Suppressor macrophage treated with lipopolysaccharide for 1 hour (primary cell): Measurements from ENCODE around the gene PGGT1B.
A peak's percentile ranks its signal among the peaks of the same experiment; 100 is the strongest.

Experiments used
- DNase-seq, 3 donors: peaks; one replicate each; pipeline ENCODE4 v3.0.0-alpha.2; 2020 to 2022

The PGGT1B gene

GRCh38 chr5:115179394-115180164 is 83.1 kb downstream of the PGGT1B start:
- peak in 1 of 3 donors; percentile 35 for DNase-seq

DNA sequence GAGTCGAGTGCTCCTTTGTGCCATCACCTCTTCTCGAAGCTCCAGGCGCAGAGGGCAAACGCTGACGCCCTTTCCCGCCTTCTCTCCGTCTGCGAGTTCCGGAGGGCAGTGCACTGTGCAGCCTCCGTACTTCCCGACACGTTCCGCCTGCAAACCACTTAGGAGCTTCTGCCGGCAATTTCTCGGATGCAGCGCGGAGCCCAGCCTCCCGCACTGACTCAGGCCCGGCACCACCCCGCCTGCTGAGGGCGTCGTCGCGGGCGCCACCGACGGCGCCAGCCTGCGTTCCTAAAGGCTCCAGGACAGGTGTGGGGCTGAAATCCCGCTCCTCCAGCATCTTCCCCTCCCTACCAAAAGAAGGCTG is 83.7 kb downstream of the PGGT1B start:
- DNase-seq, result peak in 2 of 3 donors; percentile 14 to 37

- DNase-seq, result peak; percentile 43 to 52 (median 45)
Observed at GRCh38 chr5:115170929-115171510, 91.7 kb downstream of the PGGT1B start.

- peak in 1 of 3 donors; percentile 49 for DNase-seq
Observed at GRCh38 chr5:115170134-115170928, 92.3 kb downstream of the PGGT1B start.

- DNase-seq, result peak; percentile 96 to 99 (median 98)
Observed at GRCh38 chr5:115169487-115170133, 93.1 kb downstream of the PGGT1B start, which contains the start of gene TRIM36. TRIM36 (minus strand) TSS chr5:115169908; CDS start chr5:115169634, 274 bp downstream.

DNA sequence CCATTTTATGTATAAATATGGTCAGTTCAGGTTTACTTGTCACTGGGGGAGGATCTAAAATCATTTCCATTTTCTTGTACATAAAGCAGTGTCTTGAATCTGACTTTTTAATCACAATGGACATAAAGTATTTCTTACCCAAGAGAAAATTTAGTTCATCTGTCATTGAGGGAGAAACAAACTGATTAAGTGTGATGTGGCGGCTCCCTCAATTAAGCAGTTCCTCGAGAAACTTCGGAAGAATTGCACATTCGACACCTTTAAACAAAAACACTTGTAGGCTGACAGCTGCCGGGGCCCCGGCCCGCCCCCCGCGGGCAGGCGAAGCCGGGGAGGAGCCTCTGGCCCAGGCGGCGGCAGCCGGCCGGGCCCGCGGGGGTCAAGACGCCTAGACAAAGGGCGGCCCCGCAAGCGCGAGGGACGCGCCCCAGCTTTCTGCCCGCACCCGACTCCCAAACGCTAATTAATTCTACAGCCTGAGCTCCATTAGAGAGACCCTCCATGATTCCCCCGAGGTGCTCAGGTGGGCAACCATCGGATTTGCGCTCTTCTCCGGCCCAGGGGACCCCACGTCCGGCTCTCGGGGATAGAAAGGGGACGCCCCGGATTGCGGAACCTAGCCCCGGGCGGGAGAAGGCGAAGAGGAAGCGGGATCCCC is 93.7 kb downstream of the PGGT1B start:
- peak; percentile 87 to 94 (median 89) for DNase-seq

DNA sequence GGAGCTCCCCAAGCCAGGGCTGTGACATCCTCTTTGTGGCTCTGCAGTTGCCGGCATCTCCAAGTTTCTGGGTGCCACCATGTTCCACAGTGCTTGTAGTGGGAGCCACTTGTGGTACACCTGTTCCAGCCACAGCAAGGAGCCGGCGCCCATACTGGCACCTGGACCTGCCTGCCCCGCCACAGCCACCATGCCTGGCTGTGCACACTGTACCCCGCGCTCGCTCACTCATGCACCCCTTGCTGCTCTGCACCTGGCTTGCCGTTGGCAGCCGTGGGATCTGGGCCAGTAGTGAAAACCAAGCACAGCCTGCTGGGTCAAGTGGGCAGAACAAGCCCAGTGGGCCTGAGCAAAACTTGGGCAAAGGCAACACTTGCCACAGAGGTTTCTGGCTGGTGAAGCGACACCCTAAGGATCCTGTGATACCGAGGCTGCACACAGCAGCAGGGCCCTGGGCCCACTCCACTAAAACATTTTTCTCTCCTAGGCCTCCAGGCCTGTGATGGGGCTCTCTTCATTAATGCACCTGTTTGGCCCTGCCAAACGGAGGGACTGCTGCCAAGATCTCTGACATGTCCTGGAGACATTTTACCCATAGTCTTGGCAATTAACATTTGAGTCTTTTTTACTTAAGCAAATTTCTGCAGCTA is 95.8 kb downstream of the PGGT1B start:
- no peak for DNase-seq

DNA sequence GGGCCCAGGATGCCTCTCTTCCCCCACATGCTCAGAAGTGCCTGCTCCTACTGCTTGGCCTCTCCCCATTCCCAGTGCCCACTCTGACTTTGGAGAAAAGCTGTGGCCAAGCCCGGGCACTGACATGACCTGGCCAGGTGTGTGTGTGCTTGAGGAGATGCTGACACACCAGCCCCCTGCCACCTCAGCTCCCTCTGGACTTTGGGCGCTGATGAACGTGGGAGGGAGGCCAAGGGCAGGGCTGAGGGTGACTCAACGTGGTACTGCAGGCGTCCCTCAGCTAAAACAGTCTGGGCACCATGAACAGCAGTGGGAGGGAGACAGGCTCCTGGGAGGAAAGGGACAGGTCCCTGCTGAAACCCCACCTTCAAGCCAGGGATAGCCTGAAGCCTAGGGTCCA is 96.9 kb downstream of the PGGT1B start:
- DNase-seq, result no peak

DNA sequence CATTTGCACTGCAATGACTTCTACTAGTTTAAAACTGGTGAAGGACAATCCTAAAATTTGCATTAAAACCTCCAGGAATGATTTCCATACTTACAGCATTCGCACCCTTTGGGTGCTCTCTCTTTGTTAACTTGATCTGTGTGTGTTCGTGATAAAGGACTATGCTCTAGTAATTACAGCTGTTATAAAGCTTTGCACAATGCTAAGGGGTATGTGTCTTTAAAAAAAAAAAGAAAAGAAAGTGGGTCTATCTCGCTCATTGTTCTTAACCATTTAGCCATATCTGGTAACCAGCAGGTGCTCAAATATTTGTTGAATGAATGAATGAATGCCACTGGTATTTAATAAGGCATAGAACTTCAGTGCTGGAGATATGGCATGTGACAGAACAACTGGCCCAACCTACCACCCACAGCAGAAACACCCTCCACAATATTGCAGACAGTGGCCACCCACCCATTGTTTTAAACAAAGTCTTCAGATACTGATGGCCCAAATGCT is 101.7 kb downstream of the PGGT1B start:
- DNase-seq, result no peak
